Pancreas (tissue), 10 donors: Measurements from ENCODE around the gene PUSL1. TPM values are rescaled to one million over a fixed set of nuclear protein-coding genes. Genes with fewer than 3 reads are reported as not detected.

Experiments
- ATAC-seq, 4 donors: fragments of 200-7000 bp; cut with Tn5 transposase; one replicate each; pipeline versions ENCODE4 v1.8.0 to v1.9.1; 2020; ENCODE audit warnings: mild to moderate bottlenecking in 4 of 4, moderate library complexity in 4 of 4
- DNase-seq, 6 donors: peaks; one replicate each; pipeline ENCODE4 v3.0.0-alpha.2; 2020
- FAIRE-seq: peaks from 2 replicates; lab custom pipeline; 2012; peaks lifted over from hg19 to GRCh38; lab: Jason Lieb, UNC
- H3K27ac ChIP-seq, 4 donors: fragments of 200-600 bp; sonication (generic); 1 replicate in 3 of 4; 2 replicates in 1 of 4; pipeline versions ENCODE4 v1.5.0 to v1.8.0; 2020
- H3K27me3 ChIP-seq, 4 donors: fragments of 200-600 bp; one replicate each; pipeline ENCODE4 v1.8.0; 2021
- H3K36me3 ChIP-seq, 3 donors: fragments of 200-600 bp; sonication (generic) in 1 of 3; one replicate each; pipeline versions ENCODE4 v1.5.0 to v1.8.0; 2020 to 2021
- H3K4me1 ChIP-seq, 3 donors: fragments of 200-600 bp; one replicate each; pipeline ENCODE4 v1.8.0; 2021
- H3K4me3 ChIP-seq, 4 donors: fragments of 200-600 bp; sonication (generic) in 2 of 4; one replicate each; pipeline versions ENCODE4 v1.5.0 to v1.8.0; 2020 to 2021
- H3K9me3 ChIP-seq, 4 donors: fragments of 200-600 bp; one replicate each; pipeline ENCODE4 v1.8.0; 2021
- CTCF ChIP-seq, 4 donors: fragments of 200-600 bp; sonication (generic) in 3 of 4; IDR thresholded peaks; one replicate each; pipeline versions ENCODE4 v1.5.0 to v1.8.0; 2021; ENCODE audit warnings: antibody characterized with exemption in 4 of 4
- WGBS, 2 donors: extraction: QIAGEN DNeasy Blood & Tissue Kit; methylation state at CpG; one replicate each; pipeline ENCODE4 v1.1.7; 2013; 5-methylcytosine and 5-hydroxymethylcytosine counted together
- intact Hi-C, 3 donors: fragments of 100-400 bp; cut with DNase I; formaldehyde crosslinking; loops; one replicate each; pipeline versions ENCODE4 v1.11.1 to v1.14.2; 2022
- polyA plus RNA-seq, 2 donors: library from polyadenylated mRNA; stranded (reverse); fragments of 200-250 nt; gene quantifications; one replicate each; pipeline ENCODE4 v1.2.3, GENCODE V29; 2013
- total RNA-seq, 6 donors: library from RNA; stranded (reverse); fragmentation: NEBNext Ultra II Directional in 4 of 6; extraction: Animal tissue kit (Norgen Biotek cat#: 25700) in 4 of 6; gene quantifications; one replicate each; pipeline versions ENCODE4 v1.2.1 to v1.2.4, GENCODE V29; 2021 to 2023
- donor health status: healthy with polysubstance abuse.
- donor health status: DM: no; HTN: no; CAD: no; lungs with moderate emphysema.
- donor health status: DM: no; HTN: no; CAD: no.
- donor health status: control.
- donor health status: control.
- donor health status: Bipolar disorder and iron deficiency.
- donor health status: DM: yes; HTN: yes; CAD: no.
- donor health status: DM: no; HTN: no; CAD: no.
- donor health status: DM: no; HTN: no; CAD: no.
- donor health status: DM: yes; HTN: yes; CAD: no.

Gene PUSL1
- total and polyA plus RNA-seq, 8 donors, result 7.5 to 23.2 (median 10.2) TPM

GRCh38 chr1:1345860-1346500 lies 37.6 kb downstream of the PUSL1 start:
- no peak for ATAC-seq
- no peaks in the 10 kb centered on the region for H3K36me3 ChIP-seq
- intact Hi-C loops, result no loop called here
- H3K4me1 ChIP-seq, result peaks cover 8 to 20% (median 11%) of the 10 kb centered on the region in 3 donors
- H3K27ac ChIP-seq, result no peak overlapping the region
- no peak for TF ChIP-seq CTCF (IDR thresholded peaks at IDR 0.05)
- no peaks in the 10 kb centered on the region for H3K9me3 ChIP-seq
- H3K4me3 ChIP-seq, result no peak overlapping the region
- FAIRE-seq, result no peak
- H3K27me3 ChIP-seq, result no peaks in the 10 kb centered on the region
- WGBS, 2 donors, result 49 to 55% methylated on average over 12 of the region's 12 CpGs
- peak in 1 of 6 donors; percentile 52 for DNase-seq

GRCh38 chr1:1346501-1346890 lies 38.1 kb downstream of the PUSL1 start:
- Histone ChIP-seq H3K36me3 (no peaks in the 10 kb centered on the region), H3K9me3 (no peaks in the 10 kb centered on the region), H3K4me3 (no peak overlapping the region), H3K27me3 (no peaks in the 10 kb centered on the region), H3K27ac (no peak overlapping the region), H3K4me1 (peaks cover 8 to 20% (median 11%) of the 10 kb centered on the region in 3 donors)
- intact Hi-C loops, result no loop called here
- FAIRE-seq (no peak), DNase-seq (peak in 1 of 6 donors; percentile 36), ATAC-seq (no peak)
- WGBS, 2 donors, result 73 to 85% methylated on average over 9 to 10 of the region's 10 CpGs
- no peak for TF ChIP-seq CTCF (IDR thresholded peaks at IDR 0.05)

- H3K36me3 ChIP-seq, result no peaks in the 10 kb centered on the region
- no peaks in the 10 kb centered on the region for H3K9me3 ChIP-seq
- FAIRE-seq (no peak), DNase-seq (peak in 1 of 6 donors; percentile 34), ATAC-seq (no peak)
- no peak for TF ChIP-seq CTCF (IDR thresholded peaks at IDR 0.05)
- peaks cover 8 to 20% (median 11%) of the 10 kb centered on the region in 3 donors for H3K4me1 ChIP-seq
- intact Hi-C loops, result no loop called here
- WGBS, 2 donors, result 42 to 52% methylated on average over 10 of the region's 10 CpGs
- H3K4me3 ChIP-seq, result peak overlapping the region in 3 of 4 donors; percentile 55 to 81 (median 68)
- H3K27ac ChIP-seq, result peak overlapping the region in 3 of 4 donors; percentile 66 to 78 (median 76)
- H3K27me3 ChIP-seq, result no peaks in the 10 kb centered on the region
Measured at GRCh38 chr1:1347026-1347595, 38.7 kb downstream of the PUSL1 start.

GRCh38 chr1:1347663-1348419 lies 39.4 kb downstream of the PUSL1 start:
- ATAC-seq, result peak; percentile 55 to 79 (median 66)

More at GRCh38 chr1:1347663-1348419, 39.4 kb downstream of the PUSL1 start:
- peak in 4 of 6 donors; percentile 66 to 73 (median 72) for DNase-seq
- Histone ChIP-seq H3K27ac (peak overlapping the region; percentile 53 to 78 (median 71)), H3K4me3 (peak overlapping the region; percentile 55 to 81 (median 66)), H3K27me3 (no peaks in the 10 kb centered on the region), H3K36me3 (no peaks in the 10 kb centered on the region), H3K4me1 (peaks cover 8 to 20% (median 11%) of the 10 kb centered on the region in 3 donors), H3K9me3 (no peaks in the 10 kb centered on the region)
- FAIRE-seq, result no peak
- TF ChIP-seq CTCF (IDR thresholded peaks at IDR 0.05), result no peak
- 7 to 11% methylated on average over 26 of the region's 26 CpGs for WGBS, 2 donors
- intact Hi-C loops, result no loop called here
